NCI-H748 (cell line): ENCODE results near the gene TSPAN4.

Experiments
- DNase-seq: peaks from one replicate; lab custom pipeline; 2025; ENCODE audit not compliant: unreplicated experiment; lab: John Stamatoyannopoulos, UW

Gene TSPAN4

DNA sequence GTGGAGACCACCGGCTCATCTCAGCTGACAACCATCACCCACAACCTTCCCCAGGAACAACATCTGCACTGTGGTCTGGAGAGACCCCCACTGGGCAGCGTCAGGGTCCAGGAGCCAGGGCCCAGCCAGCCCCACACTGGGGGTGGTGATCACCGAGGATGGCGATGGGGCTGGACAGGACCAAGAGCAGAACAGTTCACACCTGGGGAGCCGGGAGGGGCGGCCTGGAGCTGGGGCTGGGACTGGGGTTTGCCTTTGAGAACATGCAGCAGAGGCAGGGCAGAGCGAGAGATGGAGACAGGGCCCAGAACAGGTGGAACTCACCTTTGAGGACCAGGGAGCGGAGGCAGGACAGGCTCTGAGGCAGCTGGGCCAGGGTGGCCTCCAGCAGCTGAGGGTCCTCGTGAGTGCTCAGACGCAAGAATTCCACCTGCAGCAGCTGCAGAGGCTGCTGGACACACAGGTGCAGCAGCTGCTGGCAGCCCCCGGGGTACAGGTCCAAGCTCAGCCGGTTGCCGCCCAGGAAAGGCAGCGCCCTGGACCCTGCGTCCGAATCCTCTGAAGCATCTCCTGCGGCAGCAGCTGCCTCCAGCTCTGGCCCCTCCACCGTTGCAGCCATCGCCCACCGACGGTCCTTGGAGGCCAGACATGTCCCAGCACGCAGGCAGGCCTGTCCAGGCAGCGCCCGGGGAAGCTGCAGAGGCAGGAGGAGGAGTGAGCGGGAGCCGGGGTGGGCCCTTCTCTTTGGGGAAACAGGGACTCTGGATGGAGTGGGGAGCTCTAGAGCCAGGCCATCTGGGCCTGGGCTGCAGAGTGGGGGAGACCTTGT lies 38.7 kb upstream of the TSPAN4 start:
- peak; percentile 78 for DNase-seq

DNA sequence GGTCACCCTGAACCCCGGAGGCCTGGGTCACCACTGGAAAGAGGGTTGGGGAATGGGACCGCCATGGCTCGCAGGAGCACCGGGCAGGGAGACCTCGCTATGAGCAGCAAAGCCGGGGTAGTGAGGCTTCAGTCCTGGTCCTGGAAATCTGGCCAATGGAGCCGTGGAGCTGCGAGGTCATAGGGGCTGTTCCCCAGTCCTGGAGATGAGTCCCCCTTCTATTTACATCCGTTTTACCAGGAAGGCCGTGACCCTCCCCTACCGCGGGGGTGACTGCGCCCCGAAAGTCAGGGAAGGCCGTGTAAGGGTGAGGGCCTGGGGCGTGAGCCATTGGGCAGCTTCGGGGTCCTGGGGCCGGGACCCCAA lies 38.1 kb upstream of the TSPAN4 start:
- peak; percentile 59 for DNase-seq

DNA sequence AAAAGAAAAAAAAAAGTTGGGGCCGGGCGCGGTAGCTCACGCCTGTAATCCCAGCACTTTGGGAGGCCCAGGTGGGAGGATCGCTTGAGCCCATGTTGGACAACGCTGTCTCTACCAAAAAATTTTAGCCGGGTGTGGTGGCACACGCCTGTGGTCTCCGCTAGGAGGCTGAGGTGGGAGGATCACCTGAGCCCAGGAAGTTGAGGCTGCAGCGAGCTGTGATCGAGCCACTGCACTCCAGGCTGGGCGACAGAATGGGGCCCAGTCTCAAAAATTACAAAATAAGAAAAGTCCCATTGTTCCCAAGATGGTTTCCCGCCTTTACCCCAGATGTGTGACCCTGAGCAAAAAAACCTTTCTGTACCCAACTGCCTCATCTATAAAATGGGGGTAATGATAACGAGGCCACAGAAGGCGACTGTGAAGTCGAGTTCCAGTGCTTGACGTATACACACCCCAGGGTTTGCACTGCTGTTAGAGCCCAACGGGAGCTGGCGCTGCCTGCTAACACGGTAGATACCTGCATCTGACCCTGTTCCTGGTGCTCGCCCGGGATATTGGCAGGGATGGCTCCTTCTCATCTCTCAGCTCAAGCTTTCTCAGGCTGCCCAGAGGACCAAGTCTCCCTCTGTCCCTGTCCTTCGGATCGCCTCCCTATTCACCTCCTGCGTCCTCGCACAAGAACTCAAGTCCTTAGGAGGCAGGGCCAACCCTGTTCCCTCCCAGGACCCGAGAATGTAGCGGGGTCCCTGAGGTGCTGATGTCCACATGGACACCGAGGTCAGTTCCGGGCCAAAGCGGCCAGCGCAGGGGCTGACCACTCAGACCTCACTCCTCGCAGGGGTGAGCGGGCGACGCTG lies 34.0 kb upstream of the TSPAN4 start:
- DNase-seq: no peak

DNA sequence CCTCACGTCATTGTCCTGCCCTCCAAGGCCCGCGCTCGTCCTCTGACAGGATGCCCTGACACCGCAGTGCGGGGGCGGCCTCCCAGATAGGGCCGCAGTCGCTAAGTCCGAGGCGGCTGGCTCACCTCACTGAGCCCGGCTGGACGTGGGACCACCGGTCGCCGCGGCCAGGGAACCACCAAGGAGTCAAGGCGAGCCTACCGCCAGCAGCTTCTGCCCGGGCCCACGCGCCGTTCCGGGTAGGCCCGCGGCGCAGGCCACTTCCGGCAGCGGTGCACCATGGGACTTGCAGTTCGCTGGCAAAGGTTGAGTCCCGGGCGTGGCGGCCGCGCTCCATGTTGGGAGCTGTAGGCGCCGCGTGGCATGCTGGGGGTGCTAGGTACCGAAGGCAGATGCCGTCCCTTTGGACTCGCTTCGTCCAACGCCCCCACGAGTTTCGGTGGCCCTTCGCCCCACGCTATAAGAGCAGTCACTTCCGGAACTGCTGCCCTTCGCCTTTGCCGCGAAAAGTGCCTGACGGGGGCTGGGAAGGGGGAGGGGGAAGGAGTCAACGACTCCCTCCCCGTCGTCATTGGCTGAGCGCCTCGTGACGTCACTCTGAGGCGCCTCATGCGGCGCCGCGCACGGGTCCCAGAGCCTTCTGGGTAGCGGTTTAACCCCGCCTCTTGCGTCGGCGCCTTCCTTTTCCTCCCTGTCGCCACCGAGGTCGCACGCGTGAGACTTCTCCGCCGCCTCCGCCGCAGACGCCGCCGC lies 33.2 kb upstream of the TSPAN4 start, which contains the start of gene RPLP2:
TSS of gene RPLP2 (plus strand) at position 681 of the 753 bp plus-strand sequence. CDS start 268 bp downstream, outside the sequence.
- DNase-seq: peak; percentile 98

DNA sequence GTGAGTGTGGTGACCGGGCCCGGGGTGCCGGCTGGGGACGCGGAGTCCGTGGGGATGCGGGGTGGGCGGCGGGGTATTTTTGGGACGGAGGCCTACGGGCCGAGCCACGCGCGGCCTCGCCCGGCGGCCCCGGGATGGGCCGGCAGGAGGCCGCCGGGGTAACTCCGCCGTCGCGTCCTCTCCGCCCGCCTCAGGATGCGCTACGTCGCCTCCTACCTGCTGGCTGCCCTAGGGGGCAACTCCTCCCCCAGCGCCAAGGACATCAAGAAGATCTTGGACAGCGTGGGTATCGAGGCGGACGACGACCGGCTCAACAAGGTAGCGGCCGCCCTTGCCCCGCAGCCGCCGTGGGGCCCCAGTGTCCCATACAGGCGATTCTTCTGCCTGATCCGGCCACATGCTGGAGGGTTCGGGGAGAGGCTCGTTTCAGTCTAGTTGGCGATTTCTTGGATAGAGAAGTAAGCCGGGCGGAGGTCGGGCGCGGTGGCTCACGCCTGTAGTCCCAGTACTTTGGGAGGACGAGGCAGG lies 32.5 kb upstream of the TSPAN4 start:
- no peak for DNase-seq

DNA sequence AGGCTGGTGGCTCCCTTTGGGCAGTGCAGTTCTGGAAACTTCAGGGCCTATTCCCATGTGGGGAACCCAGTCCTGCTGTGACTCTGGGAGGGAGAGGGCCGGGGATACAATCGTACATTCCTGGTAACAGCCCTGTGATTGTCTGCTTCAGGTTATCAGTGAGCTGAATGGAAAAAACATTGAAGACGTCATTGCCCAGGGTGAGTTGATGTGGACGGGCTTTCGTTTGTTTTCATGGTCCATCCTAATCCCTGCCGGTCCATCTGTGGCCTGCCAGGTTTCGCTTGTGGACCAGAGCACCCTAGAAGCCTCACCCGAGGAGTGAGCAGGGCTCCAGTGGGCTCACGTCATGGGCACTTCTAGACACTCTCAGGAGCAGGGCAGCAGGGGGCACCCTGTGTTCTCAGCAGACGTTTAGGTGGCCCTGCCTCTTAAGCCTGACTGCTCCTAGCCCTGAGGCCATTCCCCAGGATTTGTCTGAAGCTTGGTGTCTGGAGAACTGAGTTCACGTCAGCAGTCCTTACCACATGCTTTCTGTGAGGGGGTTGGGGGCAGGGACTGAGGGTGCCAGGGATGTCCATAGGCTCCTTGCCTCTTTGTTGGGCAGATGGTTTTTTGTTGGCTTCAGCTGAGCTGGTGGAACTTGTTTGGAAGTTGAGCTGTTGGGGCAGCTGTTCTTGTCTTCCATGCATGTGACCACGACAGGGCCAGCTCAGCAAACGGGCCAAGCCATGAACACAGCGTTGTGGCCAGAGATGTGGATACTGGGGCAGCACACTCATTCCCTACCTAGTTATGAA lies 31.0 kb upstream of the TSPAN4 start:
- no peak for DNase-seq

DNA sequence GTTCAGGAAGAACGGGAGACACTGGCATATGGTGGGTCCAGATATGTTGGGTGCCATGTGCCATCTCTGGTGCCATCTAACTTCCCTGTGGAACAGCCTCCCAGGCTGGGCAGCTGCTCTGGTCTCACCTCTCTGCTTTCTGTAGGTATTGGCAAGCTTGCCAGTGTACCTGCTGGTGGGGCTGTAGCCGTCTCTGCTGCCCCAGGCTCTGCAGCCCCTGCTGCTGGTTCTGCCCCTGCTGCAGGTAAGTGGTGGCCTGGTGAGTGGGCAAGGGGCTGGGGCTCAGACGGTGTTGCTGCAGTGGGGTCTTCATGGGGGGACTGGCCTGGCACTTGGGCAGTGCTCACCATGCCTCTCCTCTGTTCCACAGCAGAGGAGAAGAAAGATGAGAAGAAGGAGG lies 30.3 kb upstream of the TSPAN4 start:
- DNase-seq: no peak

DNA sequence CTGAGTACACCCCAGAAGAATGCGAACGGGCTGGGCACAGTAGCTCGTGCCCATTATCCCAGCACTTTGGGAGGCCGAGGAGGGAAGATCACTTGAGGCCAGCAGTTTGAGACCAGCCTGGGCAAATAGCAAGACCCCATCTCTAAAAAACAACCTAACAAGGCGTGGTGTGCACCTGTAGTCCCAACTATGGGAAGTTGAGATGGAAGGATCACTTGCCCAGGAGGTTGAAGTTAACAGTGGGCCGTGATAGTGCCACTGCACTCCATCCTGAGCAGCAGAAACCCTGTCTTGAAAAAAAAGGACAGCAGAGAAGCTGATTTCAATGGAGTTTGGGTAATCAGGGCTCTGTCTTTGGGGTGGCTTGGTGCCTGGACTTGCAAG lies 29.6 kb upstream of the TSPAN4 start:
- no peak for DNase-seq

DNA sequence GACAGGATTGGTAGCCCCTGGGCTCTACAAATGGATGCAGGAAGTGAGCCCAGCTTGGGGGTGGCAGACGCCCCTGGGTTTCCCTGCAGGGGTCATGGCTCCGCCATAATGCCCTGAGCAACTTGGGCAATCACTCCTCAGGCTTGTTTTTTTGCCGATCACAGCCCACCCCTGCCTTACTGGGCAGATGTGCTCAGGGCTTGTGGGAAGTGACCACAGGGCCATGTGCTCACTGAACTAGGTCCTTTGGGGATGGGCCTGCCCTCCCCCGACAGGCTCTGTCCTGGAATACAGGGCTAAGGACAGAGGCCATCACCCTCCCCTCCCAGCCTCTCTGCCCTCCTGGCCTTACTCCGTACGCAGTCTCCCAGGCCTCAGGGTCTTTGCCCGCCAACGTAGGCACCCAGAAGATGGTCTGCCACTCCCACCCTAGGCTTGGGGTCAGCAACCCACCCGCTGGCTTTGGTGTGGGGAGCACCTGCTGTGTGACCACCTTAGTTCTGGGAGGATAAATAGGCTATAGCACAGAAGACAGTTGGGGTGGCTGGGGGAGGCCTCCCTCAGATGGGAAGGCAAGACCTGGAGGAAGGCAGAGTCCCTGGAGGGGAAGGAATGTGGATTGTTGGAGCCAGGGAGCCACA lies 29.1 kb upstream of the TSPAN4 start:
- DNase-seq: no peak

DNA sequence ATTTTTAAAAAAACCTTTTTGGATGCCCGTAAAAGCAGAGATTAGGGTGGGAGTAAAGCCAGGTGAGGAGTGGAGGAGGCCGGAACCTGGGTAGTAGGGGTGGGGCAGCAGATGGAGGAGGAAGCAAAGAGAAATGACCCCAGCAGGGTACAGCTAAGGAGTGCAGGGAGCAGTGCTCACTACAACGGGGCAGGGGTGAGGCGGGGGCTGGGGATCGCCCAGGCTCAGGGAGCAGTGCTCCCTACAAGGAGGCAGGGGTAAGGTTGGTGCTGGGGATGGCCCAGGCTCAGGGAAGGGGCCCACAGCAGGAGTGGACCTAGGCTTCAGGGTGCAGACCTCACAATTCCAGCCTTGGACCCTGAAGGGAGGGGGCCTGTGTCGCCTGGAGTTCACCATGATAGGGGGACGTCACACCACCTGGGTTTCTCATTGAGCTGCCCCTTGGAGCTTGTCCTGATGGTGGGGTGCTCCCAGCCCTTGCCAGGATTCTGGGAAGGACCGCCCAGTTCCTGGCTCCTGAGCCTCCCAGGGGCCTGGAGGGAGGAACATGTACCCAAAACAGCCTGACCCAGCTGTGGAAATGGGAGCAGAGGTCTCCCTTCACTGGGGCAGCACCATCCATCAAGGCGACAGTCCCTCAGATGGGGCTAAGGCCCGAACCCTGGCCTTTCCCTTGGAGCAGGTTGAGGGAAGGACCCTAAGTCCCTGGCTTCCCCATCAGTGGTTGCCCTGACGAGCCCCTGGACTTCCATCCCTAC lies 26.8 kb upstream of the TSPAN4 start:
- DNase-seq: no peak

DNA sequence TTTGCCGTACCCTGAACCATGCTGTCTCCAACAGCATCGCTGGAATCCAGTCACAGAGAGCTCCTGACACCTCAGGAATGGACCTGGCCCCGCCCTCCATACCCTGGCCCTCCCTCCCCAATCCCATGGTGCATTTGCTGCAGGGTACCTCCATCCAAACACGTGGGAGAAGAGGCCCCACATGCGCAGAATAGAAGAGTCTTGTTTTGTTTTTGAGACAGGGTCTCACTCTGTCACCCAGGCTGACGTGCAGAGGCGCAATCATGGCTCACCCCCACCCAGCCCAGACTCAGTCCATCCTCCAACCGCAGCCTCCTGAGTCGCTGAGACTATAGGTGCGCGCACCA lies 26.2 kb upstream of the TSPAN4 start:
- no peak for DNase-seq

DNA sequence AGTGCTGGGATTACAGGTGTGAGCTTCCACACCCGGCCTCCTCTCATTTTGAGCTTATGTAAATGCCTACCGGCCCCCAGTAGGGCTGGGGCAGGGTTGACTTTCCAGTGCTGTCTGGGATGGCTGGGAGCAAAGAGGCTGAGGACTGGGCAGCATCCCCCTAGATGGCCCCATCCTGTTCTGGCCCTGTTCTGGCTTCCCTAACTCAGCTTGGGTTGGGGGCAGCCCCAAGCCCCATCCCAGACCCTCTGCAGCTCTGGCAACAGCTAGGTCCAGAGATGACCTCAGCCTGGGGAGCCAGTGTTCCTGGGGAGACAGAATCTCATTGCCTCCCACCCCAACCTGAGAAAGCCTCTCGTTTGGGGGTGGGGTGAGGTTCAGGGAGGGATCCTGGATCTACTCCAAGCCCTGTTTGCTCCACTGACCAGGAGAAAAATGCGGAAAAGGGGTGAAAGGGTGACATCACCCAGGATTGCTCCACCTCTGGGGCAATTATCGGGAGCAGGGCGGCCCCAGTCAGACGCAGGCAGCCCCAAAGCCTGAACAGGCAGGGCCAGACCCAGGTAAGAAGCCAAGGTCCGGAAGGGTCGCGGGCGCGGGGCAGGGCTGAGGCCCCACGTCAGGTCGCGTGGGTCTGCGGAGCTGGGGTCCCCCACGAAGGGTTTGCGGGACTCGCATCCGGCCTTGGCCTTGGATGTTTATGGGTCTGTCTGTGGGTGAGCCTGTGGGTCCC lies 24.1 kb upstream of the TSPAN4 start, which contains the start of gene PNPLA2:
TSS of gene PNPLA2 (plus strand) at position 519 of the 733 bp plus-strand sequence. CDS start 805 bp downstream, outside the sequence.
- no peak for DNase-seq

DNA sequence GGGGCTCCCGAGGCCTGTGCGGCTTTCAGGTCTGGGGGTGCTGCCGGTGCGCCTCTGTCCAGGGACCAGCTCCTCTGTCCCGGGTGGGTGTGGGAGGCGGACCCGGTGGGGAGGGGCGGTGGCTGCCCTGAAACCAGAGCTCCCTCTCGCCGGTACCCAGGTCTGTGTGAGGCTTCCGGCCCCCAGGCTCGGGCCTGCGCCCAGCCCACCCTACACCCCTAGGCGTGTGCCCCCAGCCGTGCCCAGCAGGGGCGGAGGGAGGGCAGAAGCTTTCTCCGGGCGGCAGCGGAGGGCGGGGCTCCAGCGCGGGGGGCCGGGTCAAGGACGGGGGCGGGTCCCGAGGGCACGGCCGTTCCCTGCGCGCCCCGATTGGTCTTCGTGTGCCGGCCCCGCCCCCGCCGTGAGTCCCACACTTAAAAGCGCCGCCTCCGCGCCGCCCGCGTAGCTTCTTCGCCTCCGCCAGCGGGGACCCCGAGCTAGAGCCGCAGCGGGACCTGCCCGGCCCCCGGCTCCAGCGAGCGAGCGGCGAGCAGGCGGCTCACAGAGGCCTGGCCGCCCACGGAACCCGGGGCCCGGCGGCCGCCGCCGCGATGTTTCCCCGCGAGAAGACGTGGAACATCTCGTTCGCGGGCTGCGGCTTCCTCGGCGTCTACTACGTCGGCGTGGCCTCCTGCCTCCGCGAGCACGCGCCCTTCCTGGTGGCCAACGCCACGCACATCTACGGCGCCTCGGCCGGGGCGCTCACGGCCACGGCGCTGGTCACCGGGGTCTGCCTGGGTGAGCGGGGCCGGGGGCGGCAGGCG lies 23.3 kb upstream of the TSPAN4 start:
- DNase-seq: peak; percentile 92

DNA sequence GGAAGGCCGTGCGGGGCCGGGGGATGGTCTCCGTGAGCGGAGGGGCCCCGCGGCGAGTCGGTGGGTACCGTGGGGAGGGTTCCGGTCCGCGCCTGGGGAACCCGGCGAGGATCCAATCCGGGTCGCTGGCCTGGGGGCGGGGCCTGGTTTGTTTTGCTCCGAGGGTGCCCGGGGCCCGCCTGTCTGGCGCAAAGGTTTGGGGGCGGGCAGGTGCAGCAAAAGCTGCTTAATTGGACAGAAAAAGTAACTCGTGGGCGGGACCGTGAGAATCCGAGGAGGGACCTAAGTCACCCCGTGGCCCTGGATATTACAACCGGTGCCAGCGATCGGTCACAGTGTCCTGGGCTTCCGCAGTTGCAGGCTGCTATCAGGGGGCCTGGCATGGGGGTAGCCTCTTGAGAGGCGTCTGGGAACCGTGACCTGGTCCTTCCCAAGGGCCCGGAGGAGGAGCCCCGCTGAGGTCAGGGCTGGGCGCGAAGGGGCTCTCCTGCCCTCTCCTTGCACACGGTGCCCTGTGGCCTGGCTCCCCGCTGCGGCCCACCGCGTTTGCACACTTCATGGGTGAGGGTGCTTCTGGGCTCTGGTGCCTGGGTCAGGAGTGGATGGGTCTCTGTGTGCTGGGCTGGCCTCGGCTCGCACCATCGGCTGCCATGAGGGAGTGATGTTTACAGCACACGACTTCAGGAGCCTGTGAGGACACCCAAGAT lies 22.6 kb upstream of the TSPAN4 start:
- DNase-seq: peak; percentile 93

DNA sequence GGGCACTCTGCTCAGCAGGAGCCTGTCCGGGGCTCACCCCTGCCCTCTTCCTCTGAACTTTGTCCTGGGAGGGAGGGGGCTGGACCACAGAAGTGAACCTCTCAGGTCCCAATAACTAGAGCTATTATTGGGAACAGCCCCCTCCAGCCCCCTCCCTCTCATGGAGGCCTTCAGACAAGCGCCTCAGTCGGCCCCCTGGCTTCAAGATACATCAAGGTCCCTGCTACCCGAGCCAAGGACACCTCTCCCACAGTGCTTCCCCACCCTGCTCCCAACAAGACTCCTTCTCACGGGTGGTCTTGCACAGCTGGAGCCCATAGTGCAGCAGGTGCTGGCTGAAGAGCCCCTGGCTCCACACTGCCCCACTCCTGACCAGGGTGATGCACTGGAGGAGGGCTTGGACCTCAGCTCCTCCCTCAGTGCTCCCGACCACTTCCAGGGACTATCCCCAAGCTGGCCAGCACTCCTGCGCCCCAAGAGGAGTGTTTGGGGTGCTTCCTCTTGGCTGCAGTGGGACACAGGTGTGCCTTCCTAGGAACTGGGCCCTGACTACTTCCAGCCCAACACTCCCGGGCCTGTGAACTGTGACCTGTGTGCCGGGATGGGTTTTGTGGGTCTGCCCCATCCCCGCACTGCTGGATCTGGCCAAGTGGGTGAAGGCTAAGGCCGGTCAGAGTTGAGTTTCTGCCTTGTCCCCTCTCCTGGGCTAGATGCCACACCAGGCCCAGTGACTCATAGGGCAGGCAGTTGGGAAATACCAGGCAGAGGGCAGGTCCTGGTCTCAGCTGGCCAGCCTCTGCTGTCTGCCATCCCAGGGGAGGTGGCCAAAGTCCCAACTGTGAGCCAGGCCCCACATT lies 21.8 kb upstream of the TSPAN4 start:
- DNase-seq: no peak
